Neural cell (in vitro differentiated cells): ENCODE results near the gene ARSJ. TPM values are rescaled to one million over a fixed set of nuclear protein-coding genes. Genes with fewer than 3 reads are reported as not detected.

Experiments
- H2AFZ ChIP-seq: fragments of 200-600, 300-800 bp; sonication (generic), shearing (Covaris generic); 2 replicates; pipeline ENCODE4 v1.6.0; 2014; ENCODE audit warnings: low read depth, mild to moderate bottlenecking, antibody characterized with exemption, low read length, moderate library complexity
- H3F3A ChIP-seq: fragments of 200-600 bp; shearing (Covaris generic); 2 replicates; pipeline ENCODE4 v1.6.1; 2016; ENCODE audit warnings: mild to moderate bottlenecking, moderate library complexity, mixed read lengths, antibody characterized with exemption, low read length; ENCODE audit not compliant: insufficient read depth, poor library complexity, severe bottlenecking
- H3K27ac ChIP-seq: fragments of 200-600, 300-800 bp; sonication (generic), shearing (Covaris generic); 2 replicates; pipeline ENCODE4 v1.5.1; 2014; ENCODE audit warnings: mild to moderate bottlenecking, low read length, moderate library complexity
- H3K27me3 ChIP-seq: fragments of 300-800, 200-600 bp; sonication (generic), shearing (Covaris generic); 2 replicates; pipeline ENCODE4 v1.6.0; 2014; ENCODE audit warnings: mild to moderate bottlenecking, low read depth, low read length, moderate library complexity; ENCODE audit not compliant: insufficient read depth
- H3K36me3 ChIP-seq: fragments of 300-800, 200-600 bp; sonication (generic), shearing (Covaris generic); 2 replicates; pipeline ENCODE4 v1.5.1; 2014; ENCODE audit warnings: mild to moderate bottlenecking, antibody characterized with exemption, low read length, moderate library complexity; ENCODE audit not compliant: insufficient read depth
- H3K4me2 ChIP-seq: fragments of 300-800, 200-600 bp; sonication (generic), shearing (Covaris generic); 2 replicates; pipeline ENCODE4 v1.6.0; 2014; ENCODE audit warnings: mild to moderate bottlenecking, low read length
- H3K4me3 ChIP-seq: fragments of 300-800, 200-600 bp; sonication (generic), shearing (Covaris generic); 2 replicates; pipeline ENCODE4 v1.5.1; 2014; ENCODE audit warnings: mild to moderate bottlenecking, low read length, moderate library complexity
- H3K79me2 ChIP-seq: fragments of 200-600 bp; shearing (Covaris generic); replicated peaks from 2 replicates; pipeline ENCODE4 v1.6.0; 2014; ENCODE audit warnings: mild to moderate bottlenecking, low read length, moderate library complexity; ENCODE audit not compliant: insufficient read depth
- H3K9ac ChIP-seq: fragments of 300-800, 200-600 bp; sonication (generic), shearing (Covaris generic); 2 replicates; pipeline ENCODE4 v1.6.1; 2016; ENCODE audit warnings: mild to moderate bottlenecking, low read length, mixed read lengths
- H3K9me2 ChIP-seq: fragments of 200-600 bp; shearing (Covaris generic); 2 replicates; pipeline ENCODE4 v1.6.1; 2016; ENCODE audit warnings: mild to moderate bottlenecking, low read length, mixed read lengths; ENCODE audit not compliant: insufficient read depth
- H3K9me3 ChIP-seq: fragments of 200-600, 300-800 bp; sonication (generic), shearing (Covaris generic); 2 replicates; pipeline ENCODE4 v1.6.1; 2016; ENCODE audit warnings: mild to moderate bottlenecking, mixed run types, low read length, moderate library complexity, mixed read lengths
- H4K20me1 ChIP-seq: fragments of 200-600 bp; shearing (Covaris generic); 2 replicates; pipeline ENCODE4 v1.6.1; 2016; ENCODE audit warnings: mild to moderate bottlenecking, mixed run types; ENCODE audit not compliant: insufficient read depth
- CTCF ChIP-seq: fragments of 450-650 bp; IDR thresholded peaks from 2 replicates; pipeline ENCODE4 v1.5.1; 2014; ENCODE audit warnings: antibody characterized with exemption, mild to moderate bottlenecking, moderate library complexity; ENCODE audit not compliant: poor library complexity, severe bottlenecking
- EP300 ChIP-seq: fragments of 450-650 bp; conservative IDR thresholded peaks from 2 replicates; pipeline ENCODE4 v1.6.1; 2014; ENCODE audit warnings: antibody characterized with exemption, mild to moderate bottlenecking, moderate library complexity; ENCODE audit not compliant: poor library complexity, severe bottlenecking
- EZH2 ChIP-seq: fragments of 200-600, 300-800 bp; shearing (Covaris generic), sonication (generic); IDR thresholded peaks from 2 replicates; pipeline ENCODE4 v1.6.1; 2014; ENCODE audit warnings: antibody characterized with exemption, low read length, borderline replicate concordance, mild to moderate bottlenecking; ENCODE audit not compliant: insufficient read depth, poor library complexity, severe bottlenecking
- MXI1 ChIP-seq: fragments of 450-650 bp; conservative IDR thresholded peaks from 2 replicates; pipeline ENCODE4 v1.6.1; 2014; ENCODE audit warnings: antibody characterized with exemption, mild to moderate bottlenecking; ENCODE audit not compliant: poor library complexity, severe bottlenecking
- POLR2AphosphoS5 ChIP-seq: IDR thresholded peaks from 2 replicates; pipeline ENCODE4 v1.6.1; 2012
- RAD21 ChIP-seq: fragments of 450-650 bp; conservative IDR thresholded peaks from 2 replicates; pipeline ENCODE4 v1.6.1; 2014; ENCODE audit warnings: antibody characterized with exemption, mild to moderate bottlenecking, moderate library complexity
- REST ChIP-seq: IDR thresholded peaks from 2 replicates; pipeline ENCODE4 v1.6.1; 2012; ENCODE audit warnings: borderline replicate concordance
- SMC3 ChIP-seq: fragments of 450-650 bp; conservative IDR thresholded peaks from 2 replicates; pipeline ENCODE4 v1.6.1; 2014; ENCODE audit warnings: antibody characterized with exemption, mild to moderate bottlenecking, moderate library complexity; ENCODE audit not compliant: poor library complexity
- TAF1 ChIP-seq: IDR thresholded peaks from 2 replicates; pipeline ENCODE4 v1.6.1; 2012; ENCODE audit warnings: low read depth
- polyA plus RNA-seq: library from polyadenylated mRNA; depleted of rRNA; stranded (reverse); fragments of >200 nt; gene quantifications from 2 replicates; pipeline ENCODE4 v1.2.3, GENCODE V29; 2014

The ARSJ gene
- polyA plus RNA-seq, 1 donor from 2014 or later, result 0.10 TPM

- TF ChIP-seq EP300 (no peak), POLR2AphosphoS5 (no peak), SMC3 (no peak)
Measured at GRCh38 chr4:113967687-113968086, 11.8 kb downstream of the ARSJ start (continued).

- Histone ChIP-seq H3K36me3 (no peaks in the 10 kb centered on the region), H3K9ac (no peak overlapping the region), H3F3A (no peaks in the 10 kb centered on the region), H3K9me3 (no peaks in the 10 kb centered on the region), H3K4me3 (no peak overlapping the region), H3K27ac (no peak overlapping the region), H3K9me2 (no peaks in the 10 kb centered on the region), H3K27me3 (no peaks in the 10 kb centered on the region), H3K79me2 (no peaks in the 10 kb centered on the region), H3K4me2 (no peak overlapping the region), H4K20me1 (no peaks in the 10 kb centered on the region), H2AFZ (no peak overlapping the region)
- TF ChIP-seq TAF1, result no peak
- TF ChIP-seq EZH2, result no peak
- no peak for TF ChIP-seq RAD21
- TF ChIP-seq POLR2AphosphoS5, result no peak
- TF ChIP-seq CTCF, result no peak
- no peak for TF ChIP-seq MXI1
- no peak for TF ChIP-seq EP300
- no peak for TF ChIP-seq REST
- TF ChIP-seq SMC3, result no peak
Measured at GRCh38 chr4:113962719-113963265, 16.7 kb downstream of the ARSJ start.

- no peak overlapping the region for H3K4me3 ChIP-seq
- H3F3A ChIP-seq, result no peaks in the 10 kb centered on the region
- H3K27ac ChIP-seq, result no peak overlapping the region
- no peaks in the 10 kb centered on the region for H3K9me2 ChIP-seq
- H3K9ac ChIP-seq, result no peak overlapping the region
- no peaks in the 10 kb centered on the region for H3K9me3 ChIP-seq
- no peak overlapping the region for H2AFZ ChIP-seq
- H3K79me2 ChIP-seq, result no peaks in the 10 kb centered on the region
- no peaks in the 10 kb centered on the region for H3K27me3 ChIP-seq
- H3K4me2 ChIP-seq, result no peak overlapping the region
- no peaks in the 10 kb centered on the region for H4K20me1 ChIP-seq
- no peaks in the 10 kb centered on the region for H3K36me3 ChIP-seq
- TF ChIP-seq POLR2AphosphoS5, result no peak
- no peak for TF ChIP-seq SMC3
- no peak for TF ChIP-seq RAD21
- no peak for TF ChIP-seq MXI1
- no peak for TF ChIP-seq EZH2
- TF ChIP-seq REST, result no peak
- no peak for TF ChIP-seq TAF1
- TF ChIP-seq CTCF, result no peak
- no peak for TF ChIP-seq EP300
Measured at GRCh38 chr4:113962016-113962347, 17.5 kb downstream of the ARSJ start.
